MCF 10A (cell line): ENCODE data around the gene KRT81. TPM values are rescaled to one million over a fixed set of nuclear protein-coding genes. Genes with fewer than 3 reads are reported as not detected.

ENCODE experiments used
- BruUV-seq: library from RNA; stranded (reverse); fragments of 400-500 nt; replicated peaks from 2 replicates; lab custom pipeline; 2021; lab: Mats Ljungman, UMichigan
- CTCF ChIA-PET: fragments of 300-600 bp; sonication (Branson Sonifier 250); formaldehyde crosslinking; extraction: SDS; loops from one replicate; lab custom pipeline; 2021; ENCODE audit warnings: antibody characterized with exemption, inconsistent platforms; lab: Yijun Ruan, JAX
- POLR2A ChIA-PET: fragments of 300-600, 350-650 bp; sonication (Branson Sonifier 250); formaldehyde crosslinking; extraction: SDS; loops from one replicate; lab custom pipeline; 2020; ENCODE audit warnings: antibody characterized with exemption, inconsistent platforms; lab: Yijun Ruan, JAX
- DNase-seq: peaks from one replicate; pipeline ENCODE4 v3.0.0-alpha.2; 2018; ENCODE audit not compliant: unreplicated experiment
- H3K27ac Mint-ChIP-seq: one replicate; pipeline ENCODE4 v1.8.0; 2022; ENCODE audit warnings: mild to moderate bottlenecking, low read depth, mixed read lengths; ENCODE audit not compliant: unreplicated experiment
- H3K27me3 Mint-ChIP-seq: one replicate; pipeline ENCODE4 v1.8.0; 2022; ENCODE audit warnings: mixed read lengths; ENCODE audit not compliant: insufficient read depth, unreplicated experiment
- H3K36me3 Mint-ChIP-seq: one replicate; pipeline ENCODE4 v1.8.0; 2022; ENCODE audit warnings: mild to moderate bottlenecking, moderate library complexity, mixed read lengths; ENCODE audit not compliant: insufficient read depth, unreplicated experiment
- H3K4me1 Mint-ChIP-seq: one replicate; pipeline ENCODE4 v1.8.0; 2022; ENCODE audit warnings: mixed read lengths; ENCODE audit not compliant: insufficient read depth, unreplicated experiment
- H3K4me3 Mint-ChIP-seq: one replicate; pipeline ENCODE4 v1.8.0; 2022; ENCODE audit warnings: mild to moderate bottlenecking, moderate library complexity, mixed read lengths; ENCODE audit not compliant: unreplicated experiment
- H3K9me3 Mint-ChIP-seq: one replicate; pipeline ENCODE4 v1.8.0; 2022; ENCODE audit warnings: mixed read lengths; ENCODE audit not compliant: unreplicated experiment
- CTCF ChIP-seq: fragments of 200-600 bp; IDR thresholded peaks from one replicate; pipeline ENCODE4 v1.8.0; 2022; ENCODE audit warnings: antibody characterized with exemption, mild to moderate bottlenecking; ENCODE audit not compliant: unreplicated experiment
- intact Hi-C: fragments of 100-400 bp; cut with micrococcal nuclease; formaldehyde crosslinking; loops from 2 replicates; pipeline ENCODE4 v1.14.1; 2022
- total RNA-seq: library from RNA; stranded (reverse); gene quantifications from 2 replicates; pipeline ENCODE4 v1.2.3, GENCODE V29; 2022

KRT81 gene
- total RNA-seq, 1 experiment from 2014 or later: 2,023 TPM

- Mint-ChIP-seq H3K4me3 (no peak overlapping the region), H3K36me3 (no peaks in the 10 kb centered on the region), H3K27ac (no peak overlapping the region), H3K27me3 (no peaks in the 10 kb centered on the region), H3K4me1 (peaks cover 21% of the 10 kb centered on the region), H3K9me3 (no peaks in the 10 kb centered on the region)
- ChIA-PET CTCF (interaction anchor here (0.8 to 2.6 kb wide), 4 partner anchors 13 to 552 kb away, joined by 3 to 14 read pairs (median 4); no protein-coding TSS in a partner anchor), POLR2A (interaction anchor here (0.8 to 1.1 kb wide), 2 partner anchors 12 to 177 kb away, joined by 3 read pairs; no protein-coding TSS in a partner anchor)
- no peak for TF ChIP-seq CTCF
- BruUV-seq: no TSS peak
- intact Hi-C loops: no loop called here
- DNase-seq: no peak
Measured at GRCh38 chr12:52332381-52332780, 41.0 kb upstream of the KRT81 start.

GRCh38 chr12:52331833-52332232, 40.5 kb upstream of the KRT81 start:
- intact Hi-C loops: no loop called here
- TF ChIP-seq CTCF: no peak

GRCh38 chr12:52331039-52331438, 39.7 kb upstream of the KRT81 start:
- no TSS peak for BruUV-seq
- intact Hi-C loops: no loop called here
- Mint-ChIP-seq H3K4me1 (peaks cover 21% of the 10 kb centered on the region), H3K36me3 (no peaks in the 10 kb centered on the region), H3K9me3 (no peaks in the 10 kb centered on the region), H3K27ac (no peak overlapping the region), H3K27me3 (no peaks in the 10 kb centered on the region), H3K4me3 (no peak overlapping the region)
- ChIA-PET POLR2A (no interaction called here), CTCF (interaction anchor here (0.6 to 5.0 kb wide), 6 partner anchors 14 to 650 kb away, joined by 3 to 57 read pairs (median 4); no protein-coding TSS in a partner anchor)
- no peak for TF ChIP-seq CTCF
- no peak for DNase-seq

More at GRCh38 chr12:52331833-52332232, 40.5 kb upstream of the KRT81 start:
- no TSS peak for BruUV-seq
- H3K4me3 Mint-ChIP-seq: no peak overlapping the region
- POLR2A ChIA-PET: no interaction called here
- H3K27me3 Mint-ChIP-seq: no peaks in the 10 kb centered on the region
- peaks cover 25% of the 10 kb centered on the region for H3K4me1 Mint-ChIP-seq
- no peaks in the 10 kb centered on the region for H3K9me3 Mint-ChIP-seq
- H3K27ac Mint-ChIP-seq: no peak overlapping the region
- no peak for DNase-seq
- no peaks in the 10 kb centered on the region for H3K36me3 Mint-ChIP-seq
- CTCF ChIA-PET: interaction anchor here (0.6 to 2.6 kb wide), 4 partner anchors 12 to 650 kb away, joined by 3 to 14 read pairs (median 4); no protein-coding TSS in a partner anchor

GRCh38 chr12:52327830-52328500, 36.6 kb upstream of the KRT81 start:
- intact Hi-C loops: loop anchor here (1.0 to 5.0 kb wide), 5 partner anchors 48 to 544 kb away; partner anchors contain the start of gene KRT7
- Mint-ChIP-seq H3K27me3 (no peaks in the 10 kb centered on the region), H3K27ac (no peak overlapping the region), H3K9me3 (no peaks in the 10 kb centered on the region), H3K4me1 (peaks cover 14% of the 10 kb centered on the region), H3K4me3 (no peak overlapping the region), H3K36me3 (no peaks in the 10 kb centered on the region)
- POLR2A ChIA-PET: interaction anchor here (0.7 to 2.6 kb wide), 14 partner anchors 10 to 577 kb away, joined by 3 to 24 read pairs (median 4); partner anchors contain the start of genes KRT5, KRT6A and KRT8
- no peak for DNase-seq
- CTCF ChIA-PET: interaction anchor here (0.6 to 5.0 kb wide), 47 partner anchors 10 to 1681 kb away, joined by 3 to 57 read pairs (median 4); partner anchors contain the start of genes HOXC8, KRT6C and KRT80
- TF ChIP-seq CTCF: no peak
- no TSS peak for BruUV-seq
